Body of pancreas (tissue), 4 donors: ENCODE results near the gene ZC3H12C. TPM values are rescaled to one million over a fixed set of nuclear protein-coding genes. Genes with fewer than 3 reads are reported as not detected.

Experiments
- ATAC-seq: fragments of 150-250 bp; one replicate; pipeline ENCODE4 v1.9.1; 2016
- DNase-seq, 4 donors: peaks; one replicate each; pipeline ENCODE4 v3.0.0-alpha.2; 2019
- H3K27ac ChIP-seq, 4 donors: fragments of 200-600 bp; sonication (generic); 1 replicate in 3 of 4; 2 replicates in 1 of 4; pipeline versions ENCODE4 v1.5.1 to v1.6.1; 2016 to 2019; ENCODE audit warnings: mild to moderate bottlenecking in 1 of 4, mixed read lengths in 1 of 4, moderate library complexity in 1 of 4
- H3K27me3 ChIP-seq, 2 donors: fragments of 200-600 bp; sonication (generic); one replicate each; pipeline ENCODE4 v1.6.0; 2016; ENCODE audit warnings: mild to moderate bottlenecking in 1 of 2
- H3K36me3 ChIP-seq, 2 donors: fragments of 200-600 bp; sonication (generic); replicated peaks in 1 of 2; 2 replicates each; pipeline ENCODE4 v1.5.1; 2016; ENCODE audit warnings: low read depth in 2 of 2; ENCODE audit not compliant: insufficient read depth in 1 of 2
- H3K4me1 ChIP-seq: fragments of 200-600 bp; sonication (generic); one replicate; pipeline ENCODE4 v1.6.0; 2016
- H3K4me3 ChIP-seq, 2 donors: fragments of 200-600 bp; sonication (generic); 1 replicate in 1 of 2; 2 replicates in 1 of 2; pipeline ENCODE4 v1.5.1; 2016 to 2019
- H3K9me3 ChIP-seq, 3 donors: fragments of 200-600 bp; sonication (generic); 1 replicate in 2 of 3; 2 replicates in 1 of 3; pipeline ENCODE4 v1.5.1; 2016
- CTCF ChIP-seq, 7 experiments: fragments of 450-650 bp in 4 of 7; fragments of 200-600 bp in 3 of 7; sonication (generic) in 3 of 7; IDR thresholded peaks; one replicate each; pipeline ENCODE4 v1.5.1; 2016 to 2019; ENCODE audit warnings: antibody characterized with exemption in 7 of 7
- POLR2A ChIP-seq, 3 donors: fragments of 450-650 bp; IDR thresholded peaks; one replicate each; pipeline ENCODE4 v1.6.1; 2016; ENCODE audit warnings: antibody characterized with exemption in 3 of 3, mild to moderate bottlenecking in 2 of 3
- WGBS, 2 donors: methylation state at CpG; one replicate each; pipeline ENCODE4 v1.1.5; 2017; 5-methylcytosine and 5-hydroxymethylcytosine counted together
- intact Hi-C: fragments of 100-400 bp; cut with DNase I; formaldehyde crosslinking; loops from one replicate; pipeline ENCODE4 v1.15.1; 2023
- total RNA-seq, 2 donors: library from RNA; depleted of rRNA; stranded (reverse); fragments of >200 nt; gene quantifications; one replicate each; pipeline ENCODE4 v1.1.0, GENCODE V29; 2016

The ZC3H12C gene
- total RNA-seq, 2 donors from 2014 or later, result 7.3 to 7.8 TPM

- H3K4me1 ChIP-seq, result peaks cover 8% of the 10 kb centered on the region
Measured at GRCh38 chr11:110174645-110175310, 81.6 kb downstream of the ZC3H12C start.

GRCh38 chr11:110176366-110177085 lies 83.3 kb downstream of the ZC3H12C start:
- DNase-seq (no peak), ATAC-seq (no peak)
- no peak overlapping the region for H3K27ac ChIP-seq

More at GRCh38 chr11:110174645-110175310, 81.6 kb downstream of the ZC3H12C start:
- ATAC-seq (no peak), DNase-seq (no peak)
- Histone ChIP-seq H3K4me3 (no peak overlapping the region), H3K27me3 (no peaks in the 10 kb centered on the region), H3K36me3 (no peaks in the 10 kb centered on the region), H3K9me3 (no peaks in the 10 kb centered on the region), H3K27ac (no peak overlapping the region)
- WGBS, 2 donors, result 61 to 69% methylated on average over 6 of the region's 6 CpGs
- TF ChIP-seq POLR2A (IDR thresholded peaks at IDR 0.05), result no peak
- TF ChIP-seq CTCF (IDR thresholded peaks at IDR 0.05), result no peak
- intact Hi-C loops, result no loop called here

GRCh38 chr11:110177086-110177456 lies 83.9 kb downstream of the ZC3H12C start:
- TF ChIP-seq CTCF (IDR thresholded peaks at IDR 0.05), result no peak
- no peak for TF ChIP-seq POLR2A (IDR thresholded peaks at IDR 0.05)
- peaks cover 8% of the 10 kb centered on the region for H3K4me1 ChIP-seq
- H3K27ac ChIP-seq, result no peak overlapping the region
- no peaks in the 10 kb centered on the region for H3K27me3 ChIP-seq
- 74 to 94% methylated on average over 6 to 7 of the region's 7 CpGs for WGBS, 2 donors
- no peaks in the 10 kb centered on the region for H3K9me3 ChIP-seq
- ATAC-seq (no peak), DNase-seq (no peak)
- no peaks in the 10 kb centered on the region for H3K36me3 ChIP-seq
- intact Hi-C loops, result no loop called here
- H3K4me3 ChIP-seq, result no peak overlapping the region

More at GRCh38 chr11:110176366-110177085, 83.3 kb downstream of the ZC3H12C start:
- TF ChIP-seq CTCF (IDR thresholded peaks at IDR 0.05) (no peak), POLR2A (IDR thresholded peaks at IDR 0.05) (no peak)
- Histone ChIP-seq H3K27me3 (no peaks in the 10 kb centered on the region), H3K4me1 (peaks cover 8% of the 10 kb centered on the region), H3K36me3 (no peaks in the 10 kb centered on the region), H3K4me3 (no peak overlapping the region), H3K9me3 (no peaks in the 10 kb centered on the region)
- intact Hi-C loops, result no loop called here
- WGBS, 2 donors, result 71 to 85% methylated on average over 4 to 12 of the region's 12 CpGs

GRCh38 chr11:110179064-110179463 lies 85.9 kb downstream of the ZC3H12C start:
- Histone ChIP-seq H3K27ac (no peak overlapping the region), H3K36me3 (no peaks in the 10 kb centered on the region), H3K4me3 (no peak overlapping the region), H3K4me1 (peaks cover 8% of the 10 kb centered on the region), H3K9me3 (no peaks in the 10 kb centered on the region), H3K27me3 (no peaks in the 10 kb centered on the region)
- TF ChIP-seq POLR2A (IDR thresholded peaks at IDR 0.05) (no peak), CTCF (IDR thresholded peaks at IDR 0.05) (no peak)
- intact Hi-C loops, result no loop called here
- DNase-seq (no peak), ATAC-seq (no peak)
- 73 to 85% methylated on average over 4 of the region's 4 CpGs for WGBS, 2 donors
